KG1 (cell line): ENCODE data around the gene TPD52L1.

Experiments used
- DNase-seq: peaks from one replicate; lab custom pipeline; 2025; lab: John Stamatoyannopoulos, UW

The TPD52L1 gene

GRCh38 chr6:125211352-125211751 is 57.8 kb downstream of the TPD52L1 start:
- no peak for DNase-seq

- no peak for DNase-seq
These were observed 58.8 kb downstream of the TPD52L1 start for GRCh38 chr6:125212377-125212776.

GRCh38 chr6:125213939-125214338 is 60.4 kb downstream of the TPD52L1 start:
- DNase-seq, result no peak

GRCh38 chr6:125215252-125215819 is 61.8 kb downstream of the TPD52L1 start:
- no peak for DNase-seq

- DNase-seq, result no peak
These were observed 62.4 kb downstream of the TPD52L1 start for GRCh38 chr6:125216015-125216414.

- DNase-seq, result no peak
These were observed 63.8 kb downstream of the TPD52L1 start for GRCh38 chr6:125217369-125217768.

GRCh38 chr6:125217992-125218391 is 64.4 kb downstream of the TPD52L1 start:
- DNase-seq, result no peak

GRCh38 chr6:125219361-125219895 is 65.9 kb downstream of the TPD52L1 start:
- no peak for DNase-seq

- no peak for DNase-seq
These were observed 67.1 kb downstream of the TPD52L1 start for GRCh38 chr6:125220712-125221111.

GRCh38 chr6:125222531-125223455 is 69.2 kb downstream of the TPD52L1 start:
- no peak for DNase-seq

GRCh38 chr6:125224231-125224861 is 70.8 kb downstream of the TPD52L1 start:
- DNase-seq, result no peak

- DNase-seq, result no peak
These were observed 73.7 kb downstream of the TPD52L1 start for GRCh38 chr6:125227244-125227643.

GRCh38 chr6:125228981-125229479 is 75.5 kb downstream of the TPD52L1 start:
- DNase-seq, result no peak

- no peak for DNase-seq
These were observed 77.1 kb downstream of the TPD52L1 start for GRCh38 chr6:125230674-125231073.

- DNase-seq, result no peak
These were observed 77.6 kb downstream of the TPD52L1 start for GRCh38 chr6:125231133-125231532.

GRCh38 chr6:125231574-125232343 is 78.2 kb downstream of the TPD52L1 start:
- no peak for DNase-seq

- DNase-seq, result no peak
These were observed 78.9 kb downstream of the TPD52L1 start for GRCh38 chr6:125232466-125232865.

GRCh38 chr6:125233202-125233601 is 79.6 kb downstream of the TPD52L1 start:
- no peak for DNase-seq

- no peak for DNase-seq
These were observed 83.2 kb downstream of the TPD52L1 start for GRCh38 chr6:125236536-125237327.

GRCh38 chr6:125237764-125238163 is 84.2 kb downstream of the TPD52L1 start:
- no peak for DNase-seq

- DNase-seq, result no peak
These were observed 91.5 kb downstream of the TPD52L1 start for GRCh38 chr6:125245109-125245508.
